Neural cell (in vitro differentiated cells): Measurements from ENCODE around the gene GALNT2. TPM values are rescaled to one million over a fixed set of nuclear protein-coding genes. Genes with fewer than 3 reads are reported as not detected.

Experiments used
- H2AFZ ChIP-seq: fragments of 200-600, 300-800 bp; sonication (generic), shearing (Covaris generic); 2 replicates; pipeline ENCODE4 v1.6.0; 2014; ENCODE audit warnings: low read depth, mild to moderate bottlenecking, antibody characterized with exemption, low read length, moderate library complexity
- H3F3A ChIP-seq: fragments of 200-600 bp; shearing (Covaris generic); 2 replicates; pipeline ENCODE4 v1.6.1; 2016; ENCODE audit warnings: mild to moderate bottlenecking, moderate library complexity, mixed read lengths, antibody characterized with exemption, low read length; ENCODE audit not compliant: insufficient read depth, poor library complexity, severe bottlenecking
- H3K27ac ChIP-seq: fragments of 200-600, 300-800 bp; sonication (generic), shearing (Covaris generic); 2 replicates; pipeline ENCODE4 v1.5.1; 2014; ENCODE audit warnings: mild to moderate bottlenecking, low read length, moderate library complexity
- H3K27me3 ChIP-seq: fragments of 300-800, 200-600 bp; sonication (generic), shearing (Covaris generic); 2 replicates; pipeline ENCODE4 v1.6.0; 2014; ENCODE audit warnings: mild to moderate bottlenecking, low read depth, low read length, moderate library complexity; ENCODE audit not compliant: insufficient read depth
- H3K36me3 ChIP-seq: fragments of 300-800, 200-600 bp; sonication (generic), shearing (Covaris generic); 2 replicates; pipeline ENCODE4 v1.5.1; 2014; ENCODE audit warnings: mild to moderate bottlenecking, antibody characterized with exemption, low read length, moderate library complexity; ENCODE audit not compliant: insufficient read depth
- H3K4me2 ChIP-seq: fragments of 300-800, 200-600 bp; sonication (generic), shearing (Covaris generic); 2 replicates; pipeline ENCODE4 v1.6.0; 2014; ENCODE audit warnings: mild to moderate bottlenecking, low read length
- H3K4me3 ChIP-seq: fragments of 300-800, 200-600 bp; sonication (generic), shearing (Covaris generic); 2 replicates; pipeline ENCODE4 v1.5.1; 2014; ENCODE audit warnings: mild to moderate bottlenecking, low read length, moderate library complexity
- H3K79me2 ChIP-seq: fragments of 200-600 bp; shearing (Covaris generic); replicated peaks from 2 replicates; pipeline ENCODE4 v1.6.0; 2014; ENCODE audit warnings: mild to moderate bottlenecking, low read length, moderate library complexity; ENCODE audit not compliant: insufficient read depth
- H3K9ac ChIP-seq: fragments of 300-800, 200-600 bp; sonication (generic), shearing (Covaris generic); 2 replicates; pipeline ENCODE4 v1.6.1; 2016; ENCODE audit warnings: mild to moderate bottlenecking, low read length, mixed read lengths
- H3K9me2 ChIP-seq: fragments of 200-600 bp; shearing (Covaris generic); 2 replicates; pipeline ENCODE4 v1.6.1; 2016; ENCODE audit warnings: mild to moderate bottlenecking, low read length, mixed read lengths; ENCODE audit not compliant: insufficient read depth
- H3K9me3 ChIP-seq: fragments of 200-600, 300-800 bp; sonication (generic), shearing (Covaris generic); 2 replicates; pipeline ENCODE4 v1.6.1; 2016; ENCODE audit warnings: mild to moderate bottlenecking, mixed run types, low read length, moderate library complexity, mixed read lengths
- H4K20me1 ChIP-seq: fragments of 200-600 bp; shearing (Covaris generic); 2 replicates; pipeline ENCODE4 v1.6.1; 2016; ENCODE audit warnings: mild to moderate bottlenecking, mixed run types; ENCODE audit not compliant: insufficient read depth
- CTCF ChIP-seq: fragments of 450-650 bp; IDR thresholded peaks from 2 replicates; pipeline ENCODE4 v1.5.1; 2014; ENCODE audit warnings: antibody characterized with exemption, mild to moderate bottlenecking, moderate library complexity; ENCODE audit not compliant: poor library complexity, severe bottlenecking
- EP300 ChIP-seq: fragments of 450-650 bp; conservative IDR thresholded peaks from 2 replicates; pipeline ENCODE4 v1.6.1; 2014; ENCODE audit warnings: antibody characterized with exemption, mild to moderate bottlenecking, moderate library complexity; ENCODE audit not compliant: poor library complexity, severe bottlenecking
- EZH2 ChIP-seq: fragments of 200-600, 300-800 bp; shearing (Covaris generic), sonication (generic); IDR thresholded peaks from 2 replicates; pipeline ENCODE4 v1.6.1; 2014; ENCODE audit warnings: antibody characterized with exemption, low read length, borderline replicate concordance, mild to moderate bottlenecking; ENCODE audit not compliant: insufficient read depth, poor library complexity, severe bottlenecking
- MXI1 ChIP-seq: fragments of 450-650 bp; conservative IDR thresholded peaks from 2 replicates; pipeline ENCODE4 v1.6.1; 2014; ENCODE audit warnings: antibody characterized with exemption, mild to moderate bottlenecking; ENCODE audit not compliant: poor library complexity, severe bottlenecking
- POLR2AphosphoS5 ChIP-seq: IDR thresholded peaks from 2 replicates; pipeline ENCODE4 v1.6.1; 2012
- RAD21 ChIP-seq: fragments of 450-650 bp; conservative IDR thresholded peaks from 2 replicates; pipeline ENCODE4 v1.6.1; 2014; ENCODE audit warnings: antibody characterized with exemption, mild to moderate bottlenecking, moderate library complexity
- REST ChIP-seq: IDR thresholded peaks from 2 replicates; pipeline ENCODE4 v1.6.1; 2012; ENCODE audit warnings: borderline replicate concordance
- SMC3 ChIP-seq: fragments of 450-650 bp; conservative IDR thresholded peaks from 2 replicates; pipeline ENCODE4 v1.6.1; 2014; ENCODE audit warnings: antibody characterized with exemption, mild to moderate bottlenecking, moderate library complexity; ENCODE audit not compliant: poor library complexity
- TAF1 ChIP-seq: IDR thresholded peaks from 2 replicates; pipeline ENCODE4 v1.6.1; 2012; ENCODE audit warnings: low read depth
- polyA plus RNA-seq: library from polyadenylated mRNA; depleted of rRNA; stranded (reverse); fragments of >200 nt; gene quantifications from 2 replicates; pipeline ENCODE4 v1.2.3, GENCODE V29; 2014

The GALNT2 gene
- polyA plus RNA-seq, 1 donor from 2014 or later: 38.8 TPM

GRCh38 chr1:230267338-230268065 is 200.5 kb downstream of the GALNT2 start:
- TF ChIP-seq MXI1: no peak
- no peak for TF ChIP-seq REST
- no peak for TF ChIP-seq EP300
- no peak for TF ChIP-seq TAF1
- TF ChIP-seq RAD21: no peak
- TF ChIP-seq EZH2: no peak
- no peak for TF ChIP-seq SMC3
- TF ChIP-seq CTCF: no peak
- Histone ChIP-seq H3K4me3 (no peak overlapping the region), H3K27ac (no peak overlapping the region), H3K9me2 (no peaks in the 10 kb centered on the region), H4K20me1 (no peaks in the 10 kb centered on the region), H3K4me2 (no peak overlapping the region), H3K36me3 (no peaks in the 10 kb centered on the region), H3K27me3 (no peaks in the 10 kb centered on the region), H3F3A (no peaks in the 10 kb centered on the region), H2AFZ (no peak overlapping the region), H3K79me2 (no peaks in the 10 kb centered on the region), H3K9ac (no peak overlapping the region), H3K9me3 (no peaks in the 10 kb centered on the region)

GRCh38 chr1:230268371-230269170 is 201.5 kb downstream of the GALNT2 start:
- Histone ChIP-seq H3K79me2 (no peaks in the 10 kb centered on the region), H3K4me3 (no peak overlapping the region), H3F3A (no peaks in the 10 kb centered on the region), H3K27me3 (no peaks in the 10 kb centered on the region), H3K9me2 (no peaks in the 10 kb centered on the region), H3K4me2 (no peak overlapping the region), H3K36me3 (no peaks in the 10 kb centered on the region), H3K9me3 (no peaks in the 10 kb centered on the region), H3K9ac (no peak overlapping the region), H4K20me1 (no peaks in the 10 kb centered on the region), H3K27ac (no peak overlapping the region), H2AFZ (no peak overlapping the region)
- TF ChIP-seq TAF1 (no peak), EZH2 (no peak), CTCF (peak; percentile 65), MXI1 (no peak), EP300 (no peak), SMC3 (peak; percentile 79), RAD21 (peak; percentile 74), REST (no peak), POLR2AphosphoS5 (no peak)
